ENCODE data around the gene AGMAT.

DNA sequence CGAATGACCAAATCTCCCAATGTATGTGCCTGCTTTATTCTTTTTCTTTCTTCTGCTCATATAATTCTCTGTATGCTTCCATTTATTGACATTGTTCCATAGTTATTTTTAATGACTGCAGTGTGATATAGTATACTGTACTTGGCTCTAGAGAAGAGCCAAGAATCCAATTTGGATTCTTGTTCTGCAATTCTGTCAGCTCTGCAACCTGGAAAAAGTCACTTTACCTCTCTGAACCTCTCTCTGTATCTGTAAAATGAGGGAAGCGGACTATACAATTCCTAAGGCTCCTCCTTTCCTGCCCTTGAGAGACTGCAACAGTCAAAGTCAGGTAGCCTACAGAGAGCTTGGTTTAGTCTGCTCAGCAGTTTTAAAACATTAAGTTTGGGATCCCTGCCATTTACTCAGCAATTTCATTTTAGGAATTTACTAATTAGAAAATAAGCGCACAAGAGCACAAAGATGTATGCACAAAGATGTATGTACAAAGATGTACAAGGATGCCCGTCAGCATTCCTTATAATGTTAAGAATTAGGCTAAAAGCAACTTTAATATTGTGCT lies 43.5 kb downstream of the AGMAT start:
- TF ChIP-seq CTCF (IDR thresholded peaks at IDR 0.05) (no peak), POLR2A (IDR thresholded peaks at IDR 0.05) (no peak)
